Measurements from ENCODE around the gene IL1F10.

GRCh38 chr2:113098532-113098931 is 30.8 kb downstream of the IL1F10 start:
- no peak for TF ChIP-seq CTCF (IDR thresholded peaks at IDR 0.05; ENCODE audit: low read depth, low read length)
- no peak for TF ChIP-seq EZH2phosphoT487 (IDR thresholded peaks at IDR 0.05; ENCODE audit: low read depth)

All from OCI-LY3 (cell line).